WTC11 (cell line): ENCODE measurements around the gene ZFYVE1. TPM values are rescaled to one million over a fixed set of nuclear protein-coding genes. Genes with fewer than 3 reads are reported as not detected.

ENCODE experiments used
- ATAC-seq: fragments of 200-7000 bp; cut with Tn5 transposase; 2 replicates; pipeline ENCODE4 v1.10.0; 2021; ENCODE audit warnings: mild to moderate bottlenecking, moderate library complexity
- CTCF ChIA-PET: fragments of 300-600 bp; sonication (Branson Sonifier 250); formaldehyde crosslinking; loops from one replicate; lab custom pipeline; 2021; ENCODE audit warnings: antibody characterized with exemption; lab: Charles Lee
- POLR2A ChIA-PET: fragments of 350-600 bp; sonication (Branson Sonifier 250); formaldehyde crosslinking; loops from one replicate; lab custom pipeline; 2021; ENCODE audit warnings: antibody characterized with exemption; lab: Charles Lee
- DNase-seq: peaks from one replicate; pipeline ENCODE4 v3.0.0; 2021; ENCODE audit warnings: low spot score
- H3K27ac Mint-ChIP-seq: 2 replicates; pipeline ENCODE4 v1.8.0; 2021; ENCODE audit warnings: mixed read lengths
- H3K27me3 Mint-ChIP-seq: 2 replicates; pipeline ENCODE4 v1.8.0; 2021; ENCODE audit warnings: low read depth, mild to moderate bottlenecking, moderate library complexity, mixed read lengths
- H3K36me3 Mint-ChIP-seq: 2 replicates; pipeline ENCODE4 v1.8.0; 2021; ENCODE audit warnings: mixed read lengths
- H3K4me1 Mint-ChIP-seq: 2 replicates; pipeline ENCODE4 v1.8.0; 2022; ENCODE audit warnings: mixed read lengths
- H3K4me3 Mint-ChIP-seq: 2 replicates; pipeline ENCODE4 v1.8.0; 2021; ENCODE audit warnings: mild to moderate bottlenecking, moderate library complexity, mixed read lengths
- H3K9me3 Mint-ChIP-seq: 2 replicates; pipeline ENCODE4 v1.8.0; 2021; ENCODE audit warnings: mixed read lengths
- AFF4 ChIP-seq: sonication (generic); formaldehyde crosslinking; IDR thresholded peaks from 2 replicates; pipeline ENCODE4 v1.8.1; 2023; ENCODE audit warnings: mild to moderate bottlenecking, missing genetic modification reagents, borderline replicate concordance
- CREM ChIP-seq: sonication (generic); formaldehyde crosslinking; IDR thresholded peaks from 2 replicates; pipeline ENCODE4 v1.8.1; 2022; ENCODE audit warnings: mild to moderate bottlenecking, missing genetic modification reagents, moderate library complexity
- E2F4 ChIP-seq: sonication (generic); formaldehyde crosslinking; IDR thresholded peaks from 2 replicates; pipeline ENCODE4 v1.8.1; 2022; ENCODE audit warnings: low read depth, mild to moderate bottlenecking, moderate library complexity, missing genetic modification reagents, borderline replicate concordance
- FOXK1 ChIP-seq: sonication (generic); formaldehyde crosslinking; IDR thresholded peaks from 2 replicates; pipeline ENCODE4 v1.8.0; 2022; ENCODE audit warnings: mild to moderate bottlenecking, moderate library complexity, missing genetic modification reagents
- GABPB1 ChIP-seq: sonication (generic); formaldehyde crosslinking; IDR thresholded peaks from 2 replicates; pipeline ENCODE4 v1.8.1; 2023; ENCODE audit warnings: mild to moderate bottlenecking, missing genetic modification reagents
- GTF2I ChIP-seq: fragments of 250-450 bp; sonication (Bioruptor Pico); conservative IDR thresholded peaks from 2 replicates; pipeline ENCODE4 v1.4.0; 2021; ENCODE audit warnings: mild to moderate bottlenecking
- MAX ChIP-seq: sonication (generic); formaldehyde crosslinking; IDR thresholded peaks from 2 replicates; pipeline ENCODE4 v1.8.0; 2022; ENCODE audit warnings: mild to moderate bottlenecking, missing genetic modification reagents
- MXD4 ChIP-seq: fragments of 250-450 bp; sonication (Bioruptor Pico); IDR thresholded peaks from 2 replicates; pipeline ENCODE4 v1.8.0; 2021; ENCODE audit warnings: mild to moderate bottlenecking, moderate library complexity, borderline replicate concordance
- NFATC4 ChIP-seq: fragments of 250-450 bp; sonication (Bioruptor Pico); IDR thresholded peaks from 2 replicates; pipeline ENCODE4 v1.9.0; 2021; ENCODE audit warnings: mild to moderate bottlenecking
- NR1H2 ChIP-seq: sonication (generic); formaldehyde crosslinking; IDR thresholded peaks from 2 replicates; pipeline ENCODE4 v1.9.0; 2021; ENCODE audit warnings: mild to moderate bottlenecking, moderate library complexity, missing genetic modification reagents
- NR3C1 ChIP-seq: sonication (generic); formaldehyde crosslinking; conservative IDR thresholded peaks from 2 replicates; pipeline ENCODE4 v1.8.1; 2023; ENCODE audit warnings: low read depth, mild to moderate bottlenecking, missing genetic modification reagents
- PRRX2 ChIP-seq: fragments of 250-450 bp; sonication (Bioruptor Pico); IDR thresholded peaks from 2 replicates; pipeline ENCODE4 v1.8.0; 2021; ENCODE audit warnings: mild to moderate bottlenecking
- RORB ChIP-seq: fragments of 250-450 bp; sonication (Bioruptor Pico); IDR thresholded peaks from 2 replicates; pipeline ENCODE4 v1.9.0; 2021; ENCODE audit warnings: mild to moderate bottlenecking
- SMAD3 ChIP-seq: sonication (generic); formaldehyde crosslinking; IDR thresholded peaks from 2 replicates; pipeline ENCODE4 v1.8.0; 2022; ENCODE audit warnings: missing genetic modification reagents, mild to moderate bottlenecking, borderline replicate concordance
- SMAD4 ChIP-seq: sonication (generic); formaldehyde crosslinking; IDR thresholded peaks from 2 replicates; pipeline ENCODE4 v1.8.0; 2022; ENCODE audit warnings: mild to moderate bottlenecking, missing genetic modification reagents
- SP1 ChIP-seq: sonication (generic); formaldehyde crosslinking; conservative IDR thresholded peaks from 2 replicates; pipeline ENCODE4 v1.8.1; 2022; ENCODE audit warnings: missing genetic modification reagents
- TEAD1 ChIP-seq: sonication (generic); formaldehyde crosslinking; IDR thresholded peaks from 2 replicates; pipeline ENCODE4 v1.8.0; 2022; ENCODE audit warnings: mild to moderate bottlenecking, missing genetic modification reagents
- ZNF121 ChIP-seq: sonication (generic); formaldehyde crosslinking; IDR thresholded peaks from 2 replicates; pipeline ENCODE4 v1.8.0; 2023; ENCODE audit warnings: missing genetic modification reagents
- ZNF138 ChIP-seq: sonication (generic); formaldehyde crosslinking; conservative IDR thresholded peaks from 2 replicates; pipeline ENCODE4 v1.8.1; 2022; ENCODE audit warnings: mild to moderate bottlenecking, moderate library complexity, missing genetic modification reagents
- ZNF232 ChIP-seq: sonication (generic); formaldehyde crosslinking; IDR thresholded peaks from 2 replicates; pipeline ENCODE4 v1.8.0; 2022; ENCODE audit warnings: mild to moderate bottlenecking, missing genetic modification reagents
- total RNA-seq: library from RNA; stranded (reverse); gene quantifications from 3 replicates; pipeline ENCODE4 v1.2.3, GENCODE V29; 2021
- TF ChIP-seq, protein P1 (sequence below): fragments of 250-450 bp; sonication (Bioruptor Pico); IDR thresholded peaks from 2 replicates; pipeline ENCODE4 v1.8.0; 2021; ENCODE audit warnings: mild to moderate bottlenecking

Gene ZFYVE1
- total RNA-seq, 1 experiment from 2014 or later = 12.8 TPM

- no peak for TF ChIP-seq NR3C1
- no peak for TF ChIP-seq FOXK1 (CRISPR knock-in tag)
- TF ChIP-seq SMAD3 (CRISPR knock-in tag) = no peak
- no peak for TF ChIP-seq PRRX2 (CRISPR knock-in tag)
Observed at GRCh38 chr14:72974661-72975060, 52.2 kb downstream of the ZFYVE1 start (continued).

GRCh38 chr14:72970824-72971434 is 56.0 kb downstream of the ZFYVE1 start:
- Mint-ChIP-seq H3K36me3 (peaks cover 15% of the 10 kb centered on the region; the same call in 1 of the 2 replicates), H3K27me3 (no peaks in the 10 kb centered on the region)
- TF ChIP-seq MAX (CRISPR knock-in tag) (no peak), AFF4 (CRISPR knock-in tag) (no peak), E2F4 (CRISPR knock-in tag) (no peak), NFATC4 (CRISPR knock-in tag) (no peak), RORB (CRISPR knock-in tag) (no peak), GABPB1 (CRISPR knock-in tag) (no peak), ZNF232 (no peak), ZNF138 (no peak), MXD4 (CRISPR knock-in tag) (no peak), GTF2I (CRISPR knock-in tag) (no peak), CREM (CRISPR knock-in tag) (no peak), SP1 (CRISPR knock-in tag) (no peak), SMAD4 (no peak), TEAD1 (no peak), NR1H2 (CRISPR knock-in tag) (no peak), ZNF121 (CRISPR knock-in tag) (no peak)
- TF ChIP-seq, protein P1, sequence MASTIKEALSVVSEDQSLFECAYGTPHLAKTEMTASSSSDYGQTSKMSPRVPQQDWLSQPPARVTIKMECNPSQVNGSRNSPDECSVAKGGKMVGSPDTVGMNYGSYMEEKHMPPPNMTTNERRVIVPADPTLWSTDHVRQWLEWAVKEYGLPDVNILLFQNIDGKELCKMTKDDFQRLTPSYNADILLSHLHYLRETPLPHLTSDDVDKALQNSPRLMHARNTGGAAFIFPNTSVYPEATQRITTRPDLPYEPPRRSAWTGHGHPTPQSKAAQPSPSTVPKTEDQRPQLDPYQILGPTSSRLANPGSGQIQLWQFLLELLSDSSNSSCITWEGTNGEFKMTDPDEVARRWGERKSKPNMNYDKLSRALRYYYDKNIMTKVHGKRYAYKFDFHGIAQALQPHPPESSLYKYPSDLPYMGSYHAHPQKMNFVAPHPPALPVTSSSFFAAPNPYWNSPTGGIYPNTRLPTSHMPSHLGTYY (CRISPR knock-in tag) = no peak

More at GRCh38 chr14:72970824-72971434, 56.0 kb downstream of the ZFYVE1 start:
- Mint-ChIP-seq H3K4me3 (no peak overlapping the region), H3K4me1 (no peaks in the 10 kb centered on the region), H3K27ac (no peak overlapping the region), H3K9me3 (no peaks in the 10 kb centered on the region)
- ChIA-PET CTCF (interaction anchor here (1.1 kb wide), 1 partner anchor 22 kb away, joined by 3 read pairs; no protein-coding TSS in a partner anchor), POLR2A (interaction anchor here (0.6 kb wide), 1 partner anchor 151 kb away, joined by 4 read pairs; no protein-coding TSS in a partner anchor)
- DNase-seq = no peak
- ATAC-seq = no peak
